ENCODE data around the gene PFDN4.
A peak's percentile ranks its signal among the peaks of the same experiment; 100 is the strongest.
"Not testable (repeated sequence)": the region's sequence is repeated elsewhere in the genome, so short reads cannot be mapped to it uniquely, and the experiment has no call there.

Gene PFDN4

DNA sequence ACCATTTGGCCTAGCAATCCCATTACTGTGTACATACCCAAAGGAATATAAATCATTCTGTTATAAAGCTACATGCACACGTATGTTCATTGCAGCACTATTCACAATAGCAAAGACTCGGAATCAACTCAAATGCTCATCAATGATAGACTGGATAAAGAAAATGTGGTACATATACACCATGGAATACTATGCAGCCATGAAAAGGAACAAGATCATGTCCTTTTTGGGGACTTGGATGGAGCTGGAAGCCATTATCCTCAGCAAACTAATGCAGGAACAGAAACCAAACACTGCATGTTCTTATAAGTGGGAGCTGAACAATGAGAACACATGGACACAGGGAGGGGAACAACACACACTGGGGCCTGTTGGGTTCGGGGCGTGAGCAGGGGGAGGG, 40.8 kb downstream of the PFDN4 start:
- not testable (repeated sequence) for H3K4me3 Mint-ChIP-seq; DNase-seq; H3K4me1 Mint-ChIP-seq (ENCODE audit: low read depth); H3K9me3 Mint-ChIP-seq; H3K27me3 Mint-ChIP-seq; H3K36me3 Mint-ChIP-seq (ENCODE audit: low read depth); H3K27ac Mint-ChIP-seq

DNA sequence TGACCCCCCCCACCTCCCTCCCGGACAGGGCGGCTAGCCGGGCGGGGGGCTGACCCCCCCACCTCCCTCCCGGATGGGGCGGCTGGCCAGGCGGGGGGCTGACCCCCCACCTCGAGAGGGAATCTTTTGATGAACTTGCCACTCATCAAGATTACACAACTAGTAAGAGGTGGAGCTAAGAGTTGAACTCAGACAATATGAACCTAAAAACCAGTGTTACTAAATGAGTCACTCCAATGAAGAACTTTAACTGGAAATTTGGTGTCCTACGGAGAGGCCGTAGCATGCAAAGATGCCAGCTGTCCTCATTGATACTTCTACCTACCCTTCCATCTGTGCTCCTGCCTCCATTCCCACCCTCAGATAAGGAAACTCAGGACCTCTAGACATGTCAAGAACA, 42.8 kb downstream of the PFDN4 start:
- Mint-ChIP-seq H3K27ac (no peak overlapping the region), H3K27me3 (peaks cover 3% of the 10 kb centered on the region), H3K36me3 (ENCODE audit: low read depth) (no peaks in the 10 kb centered on the region), H3K4me1 (ENCODE audit: low read depth) (no peaks in the 10 kb centered on the region), H3K9me3 (peaks cover 3% of the 10 kb centered on the region), H3K4me3 (no peak overlapping the region)
- no peak for DNase-seq

DNA sequence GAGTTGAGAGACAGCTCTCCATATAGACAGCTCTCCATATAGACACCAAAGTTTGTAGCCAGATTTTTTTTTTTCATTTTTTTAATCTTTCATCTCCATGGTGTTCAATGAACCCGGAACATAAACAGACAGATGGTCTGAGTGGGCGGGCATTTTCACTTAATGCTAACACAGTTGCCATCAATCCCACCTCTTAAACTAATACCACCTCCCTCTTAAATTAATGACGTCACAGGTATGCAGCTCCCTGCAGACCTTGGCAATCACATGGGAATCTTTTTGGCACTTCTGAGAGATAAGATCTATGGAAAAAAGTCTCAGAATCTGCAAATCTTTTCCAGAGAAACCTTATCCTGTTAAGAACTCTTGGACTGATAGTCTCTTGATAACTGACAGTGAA, 43.2 kb downstream of the PFDN4 start:
- Mint-ChIP-seq H3K4me1 (ENCODE audit: low read depth) (no peaks in the 10 kb centered on the region), H3K27ac (no peak overlapping the region), H3K4me3 (no peak overlapping the region), H3K9me3 (peaks cover 3% of the 10 kb centered on the region), H3K27me3 (peaks cover 3% of the 10 kb centered on the region), H3K36me3 (ENCODE audit: low read depth) (no peaks in the 10 kb centered on the region)
- no peak for DNase-seq

DNA sequence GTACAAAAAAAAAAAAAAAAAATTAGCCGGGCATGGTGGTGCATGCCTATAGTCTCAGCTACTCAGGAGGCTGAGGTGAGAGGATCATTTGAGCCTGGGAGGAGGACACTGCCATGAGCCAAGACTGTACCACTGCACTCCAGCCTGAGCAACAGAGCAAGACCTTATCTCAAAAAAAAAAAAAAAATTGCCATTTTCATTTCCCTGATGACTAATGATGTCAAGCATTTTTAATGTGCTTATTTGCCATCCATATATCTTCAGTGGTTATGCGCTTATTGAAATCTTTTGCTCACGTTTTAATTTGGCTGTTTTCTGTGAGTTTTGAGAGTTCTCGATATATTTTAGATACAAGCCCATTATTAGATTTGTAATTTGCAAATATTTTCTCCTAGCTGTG, 46.7 kb downstream of the PFDN4 start:
- Mint-ChIP-seq H3K9me3 (no peaks in the 10 kb centered on the region), H3K27me3 (peaks cover 5% of the 10 kb centered on the region), H3K36me3 (ENCODE audit: low read depth) (no peaks in the 10 kb centered on the region), H3K4me3 (no peak overlapping the region), H3K4me1 (ENCODE audit: low read depth) (no peaks in the 10 kb centered on the region), H3K27ac (no peak overlapping the region)
- DNase-seq: no peak

DNA sequence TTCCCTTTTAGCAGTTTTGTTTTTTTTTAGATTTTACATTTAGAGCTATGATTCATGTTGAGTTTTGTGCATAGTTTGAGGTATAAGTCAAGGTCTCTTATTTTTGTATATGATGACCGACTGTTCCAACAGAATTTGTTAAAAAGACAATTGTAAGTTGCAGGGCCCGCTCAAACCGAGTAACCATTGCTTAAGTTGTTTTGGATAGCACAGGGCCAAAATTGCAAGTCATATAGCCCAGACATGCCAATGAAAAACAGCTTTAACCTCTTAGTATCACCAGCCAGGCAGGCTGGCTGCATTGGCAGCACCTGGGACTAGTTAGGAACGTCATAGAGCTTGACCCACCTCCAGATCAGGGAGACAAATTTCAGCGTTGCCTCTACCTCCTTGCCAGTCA, 47.3 kb downstream of the PFDN4 start:
- Mint-ChIP-seq H3K9me3 (no peaks in the 10 kb centered on the region), H3K27ac (no peak overlapping the region), H3K27me3 (peaks cover 5% of the 10 kb centered on the region), H3K4me1 (ENCODE audit: low read depth) (no peaks in the 10 kb centered on the region), H3K36me3 (ENCODE audit: low read depth) (no peaks in the 10 kb centered on the region), H3K4me3 (no peak overlapping the region)
- no peak for DNase-seq

DNA sequence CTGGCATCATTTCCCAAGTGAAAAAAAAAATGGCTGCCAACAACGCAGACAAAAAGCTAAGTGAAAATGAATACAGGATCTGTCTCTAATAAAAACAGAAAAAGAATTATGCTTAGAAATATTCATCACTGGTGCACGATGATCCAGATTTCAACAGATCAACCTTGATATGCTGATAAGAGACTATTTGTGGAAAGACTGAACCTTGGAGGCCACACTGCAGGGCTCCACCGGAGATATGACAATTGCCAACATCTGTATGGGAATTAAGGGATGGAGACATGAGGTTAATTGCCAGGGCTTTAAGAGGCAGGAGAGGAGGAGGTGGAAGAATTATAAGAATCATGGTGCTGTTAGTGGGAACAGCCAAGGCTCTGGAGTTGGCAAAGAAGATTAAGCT, 48.3 kb downstream of the PFDN4 start:
- peaks cover 5% of the 10 kb centered on the region for H3K27me3 Mint-ChIP-seq

DNA sequence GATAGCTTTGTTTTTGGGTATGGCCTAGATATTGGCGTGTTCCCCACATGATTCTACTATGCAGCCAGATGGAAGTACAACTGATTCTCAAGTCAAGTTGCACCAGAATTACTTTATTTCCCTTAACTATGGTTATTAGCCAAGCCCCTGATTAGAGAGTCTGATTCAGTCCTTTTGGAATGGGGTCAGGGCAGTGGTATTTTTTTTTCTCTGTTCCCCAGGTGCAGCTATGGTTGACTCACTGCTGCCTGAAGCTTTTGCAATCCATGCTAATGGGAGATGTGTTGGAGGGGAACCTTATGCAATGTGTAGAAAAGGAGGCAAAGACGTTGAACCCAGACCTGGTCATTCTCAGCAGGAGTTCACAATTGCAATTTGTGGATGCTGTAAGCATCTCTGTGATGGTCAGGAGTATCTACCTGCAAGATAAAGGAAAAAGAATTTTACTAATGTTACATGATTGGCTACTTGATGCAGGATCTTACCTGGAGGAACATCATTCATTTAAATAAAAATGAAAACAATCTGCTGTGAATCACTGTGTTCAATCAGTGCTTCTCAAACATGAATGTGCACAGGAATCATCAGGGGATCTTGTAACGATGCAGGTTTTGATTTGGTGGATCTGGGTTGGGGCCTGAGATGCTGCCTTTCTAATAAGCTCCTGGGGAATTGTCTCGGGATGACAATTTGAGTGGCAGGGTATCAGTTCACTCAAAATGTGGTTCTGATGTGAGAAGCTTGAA, 49.4 kb downstream of the PFDN4 start:
- Mint-ChIP-seq H3K4me1 (ENCODE audit: low read depth) (no peaks in the 10 kb centered on the region), H3K4me3 (no peak overlapping the region), H3K27ac (no peak overlapping the region), H3K36me3 (ENCODE audit: low read depth) (no peaks in the 10 kb centered on the region), H3K27me3 (peaks cover 5% of the 10 kb centered on the region), H3K9me3 (no peaks in the 10 kb centered on the region)
- DNase-seq: no peak

More for the DNA sequence above, 48.3 kb downstream of the PFDN4 start:
- Mint-ChIP-seq H3K27ac (no peak overlapping the region), H3K4me1 (ENCODE audit: low read depth) (no peaks in the 10 kb centered on the region), H3K4me3 (no peak overlapping the region), H3K36me3 (ENCODE audit: low read depth) (no peaks in the 10 kb centered on the region), H3K9me3 (no peaks in the 10 kb centered on the region)
- DNase-seq: no peak

DNA sequence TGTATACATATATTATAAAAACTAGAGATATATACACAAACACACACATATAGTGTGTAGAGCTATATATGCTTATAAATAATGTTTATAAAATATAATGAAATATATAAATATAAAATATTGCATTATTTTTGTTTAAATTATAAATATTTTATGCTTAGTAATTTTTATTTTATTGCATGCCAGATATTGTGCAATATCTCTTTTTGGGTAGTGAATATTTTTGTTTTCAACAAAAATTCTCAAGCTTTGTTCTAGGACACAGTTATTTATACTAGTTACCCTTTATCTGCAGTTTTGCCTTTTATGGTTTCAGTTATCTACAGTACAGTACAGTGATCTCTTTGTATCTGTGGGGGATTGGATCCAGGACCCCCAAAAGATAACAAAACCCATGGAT, 52.2 kb downstream of the PFDN4 start:
- Mint-ChIP-seq H3K4me1 (ENCODE audit: low read depth) (no peaks in the 10 kb centered on the region), H3K27me3 (peaks cover 17% of the 10 kb centered on the region), H3K36me3 (ENCODE audit: low read depth) (no peaks in the 10 kb centered on the region), H3K4me3 (no peak overlapping the region), H3K9me3 (no peaks in the 10 kb centered on the region), H3K27ac (no peak overlapping the region)
- no peak for DNase-seq

DNA sequence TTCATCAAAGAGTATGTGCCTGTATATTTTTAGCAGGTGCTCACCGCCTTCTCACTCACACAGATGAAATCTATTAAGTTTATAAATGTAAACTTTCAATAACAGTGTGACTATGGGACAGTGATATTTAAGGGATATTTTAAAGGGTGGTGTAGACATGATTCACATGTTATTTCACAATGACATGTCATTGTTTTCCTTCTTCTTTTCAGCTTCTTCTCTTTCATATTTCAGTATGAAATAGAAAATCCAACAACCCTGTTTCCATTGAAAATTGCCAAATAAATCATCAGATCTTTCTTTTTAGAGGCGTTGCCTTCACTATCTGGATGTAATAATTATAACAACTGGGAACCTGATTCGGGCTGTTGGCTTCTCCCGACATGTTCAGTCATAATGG, 54.8 kb downstream of the PFDN4 start:
- Mint-ChIP-seq H3K27me3 (peaks cover 27% of the 10 kb centered on the region), H3K4me3 (no peak overlapping the region), H3K9me3 (no peaks in the 10 kb centered on the region), H3K4me1 (ENCODE audit: low read depth) (peaks cover 14% of the 10 kb centered on the region), H3K27ac (no peak overlapping the region), H3K36me3 (ENCODE audit: low read depth) (no peaks in the 10 kb centered on the region)
- DNase-seq: no peak

DNA sequence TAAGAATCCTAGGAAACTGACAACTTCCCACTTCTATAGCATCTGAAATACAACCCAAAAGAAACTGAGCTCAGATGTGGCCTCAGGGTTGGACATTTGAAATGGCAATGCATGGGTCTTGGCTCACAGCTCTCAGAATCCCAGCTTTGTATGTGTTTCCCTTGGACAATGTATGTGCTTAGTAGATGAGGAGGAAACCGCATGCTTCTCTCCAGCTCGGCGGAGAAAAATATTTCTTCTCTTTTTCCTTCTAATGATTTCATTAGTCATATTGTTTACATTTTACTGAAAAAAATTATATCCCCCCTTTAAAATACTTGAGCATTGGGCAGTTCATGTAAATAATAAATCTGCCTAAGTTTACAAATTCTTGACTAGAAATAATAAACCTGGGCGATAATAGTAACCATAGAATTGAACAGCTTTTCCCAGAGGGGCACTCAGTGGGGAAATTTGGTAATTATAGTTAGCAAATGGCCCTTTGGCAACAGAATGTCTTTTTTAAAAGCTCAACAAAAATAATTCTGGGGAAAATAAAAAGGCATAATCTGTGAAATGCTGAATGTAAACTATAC, 55.3 kb downstream of the PFDN4 start:
- H3K27me3 Mint-ChIP-seq: peaks cover 33% of the 10 kb centered on the region
- no peaks in the 10 kb centered on the region for H3K36me3 Mint-ChIP-seq (ENCODE audit: low read depth)
- H3K4me1 Mint-ChIP-seq (ENCODE audit: low read depth): peaks cover 16% of the 10 kb centered on the region

DNA sequence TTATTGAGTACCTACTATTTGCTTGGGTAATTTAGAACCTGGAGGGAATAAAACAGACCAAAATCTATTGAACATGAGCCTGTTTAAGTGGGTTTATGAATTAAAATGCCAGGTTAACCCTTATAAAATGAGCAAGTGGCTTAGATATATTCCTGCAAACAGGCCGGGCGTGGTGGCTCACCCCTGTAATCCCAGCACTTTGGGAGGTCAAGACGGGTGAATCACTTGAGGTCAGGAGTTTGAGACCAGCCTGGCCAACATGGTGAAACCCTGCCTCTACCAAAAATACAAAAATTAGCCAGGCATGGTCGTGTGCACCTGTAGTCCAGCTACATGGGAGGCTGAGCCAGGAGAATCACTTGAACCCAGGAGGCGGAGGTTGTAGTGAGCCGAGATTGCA, 57.9 kb downstream of the PFDN4 start:
- H3K27ac Mint-ChIP-seq; H3K9me3 Mint-ChIP-seq; H3K4me3 Mint-ChIP-seq; DNase-seq; H3K36me3 Mint-ChIP-seq (ENCODE audit: low read depth): not testable (repeated sequence)
- Mint-ChIP-seq H3K27me3 (peaks cover 47% of the 10 kb centered on the region), H3K4me1 (ENCODE audit: low read depth) (peaks cover 16% of the 10 kb centered on the region)

More for the DNA sequence above, 55.3 kb downstream of the PFDN4 start:
- H3K27ac Mint-ChIP-seq: no peak overlapping the region
- no peak for DNase-seq
- no peak overlapping the region for H3K4me3 Mint-ChIP-seq
- no peaks in the 10 kb centered on the region for H3K9me3 Mint-ChIP-seq

DNA sequence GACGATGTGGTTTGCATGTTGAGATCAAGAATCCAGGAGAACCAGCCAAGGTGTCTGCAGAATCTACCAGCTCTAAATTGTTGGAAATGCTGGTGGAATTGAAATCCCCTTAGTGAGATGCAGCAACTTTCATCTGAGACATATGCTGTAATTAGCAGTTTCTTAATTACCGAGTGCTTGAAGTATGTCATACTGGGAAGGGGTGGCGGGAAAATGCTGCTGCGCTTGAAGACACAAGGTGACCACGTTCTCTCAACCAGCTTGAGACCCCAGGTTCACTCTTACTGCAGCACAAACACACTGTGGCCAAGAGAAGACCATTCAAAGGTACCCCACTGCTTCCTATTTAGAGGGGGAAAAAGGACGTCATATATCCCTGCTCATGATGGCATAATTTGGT, 59.0 kb downstream of the PFDN4 start:
- Mint-ChIP-seq H3K27me3 (peaks cover 54% of the 10 kb centered on the region), H3K27ac (peak overlapping the region; percentile 44)

DNA sequence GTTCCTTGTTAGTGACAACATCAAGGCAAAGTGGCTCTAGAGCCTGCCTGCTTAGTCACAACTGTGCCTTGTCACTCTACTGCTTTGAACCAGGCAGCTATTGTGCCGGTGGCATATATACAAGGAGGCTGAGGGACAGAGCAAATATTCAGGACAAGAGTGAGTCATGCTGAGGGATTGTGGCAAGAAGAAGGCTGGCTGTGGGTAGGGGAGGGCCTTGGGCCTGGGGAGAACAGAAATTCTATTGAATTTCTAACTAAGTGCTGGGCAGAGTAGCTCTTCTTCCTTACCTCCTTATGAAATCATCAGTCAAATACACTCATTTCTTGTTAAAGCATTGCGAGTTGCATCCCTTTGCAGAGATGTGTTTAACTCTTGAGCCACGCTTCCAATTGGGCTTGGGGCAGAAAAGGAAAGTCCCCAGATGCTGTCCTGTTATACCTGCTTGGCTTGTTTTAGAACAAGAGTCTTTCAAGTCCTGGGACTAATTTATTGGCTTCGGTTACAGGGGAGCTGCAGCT, 59.7 kb downstream of the PFDN4 start:
- Mint-ChIP-seq H3K36me3 (ENCODE audit: low read depth) (no peaks in the 10 kb centered on the region), H3K27me3 (peaks cover 58% of the 10 kb centered on the region), H3K4me1 (ENCODE audit: low read depth) (peaks cover 20% of the 10 kb centered on the region), H3K9me3 (no peaks in the 10 kb centered on the region), H3K4me3 (no peak overlapping the region), H3K27ac (no peak overlapping the region)
- DNase-seq: no peak

More for the DNA sequence above, 59.0 kb downstream of the PFDN4 start:
- Mint-ChIP-seq H3K4me1 (ENCODE audit: low read depth) (peaks cover 20% of the 10 kb centered on the region), H3K36me3 (ENCODE audit: low read depth) (no peaks in the 10 kb centered on the region), H3K4me3 (no peak overlapping the region), H3K9me3 (no peaks in the 10 kb centered on the region)
- DNase-seq: no peak

DNA sequence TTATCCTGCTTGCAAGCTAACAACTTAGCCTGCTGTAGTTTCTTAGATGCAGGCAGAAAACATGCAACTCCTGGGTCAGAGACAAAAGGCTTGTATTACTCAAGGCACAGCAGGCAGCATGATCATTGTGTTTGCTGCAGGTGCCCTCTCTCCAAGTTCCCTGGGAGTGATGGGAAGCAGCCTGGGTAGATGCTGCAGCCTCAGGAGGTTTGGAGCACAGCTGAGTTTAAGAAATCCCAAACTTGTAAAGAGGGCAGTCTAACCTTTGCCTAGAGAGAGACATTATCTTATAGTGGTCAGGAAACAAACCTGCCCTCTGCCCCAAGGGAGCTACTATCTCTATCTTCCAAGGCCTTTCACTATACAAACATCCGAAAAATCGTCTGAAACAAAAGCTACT, 61.1 kb downstream of the PFDN4 start:
- Mint-ChIP-seq H3K36me3 (ENCODE audit: low read depth) (no peaks in the 10 kb centered on the region), H3K27ac (no peak overlapping the region), H3K4me3 (no peak overlapping the region), H3K27me3 (peaks cover 62% of the 10 kb centered on the region), H3K4me1 (ENCODE audit: low read depth) (peaks cover 20% of the 10 kb centered on the region), H3K9me3 (no peaks in the 10 kb centered on the region)
- no peak for DNase-seq

All from activated T-cell treated with anti-CD3 and anti-CD28 coated beads, Interleukin-2, amount 50 U/mL, for 24 hours (primary cell).